Jurkat, Clone E6-1 (cell line): Measurements from ENCODE around the gene ARIH1.

Source experiments
- DNase-seq: peaks from one replicate; pipeline ENCODE4 v3.0.0-alpha.2; 2011; ENCODE audit warnings: low read depth, low spot score
- H3K4me3 ChIP-seq: 2 replicates; pipeline ENCODE4 v1.5.1; 2011; ENCODE audit warnings: mild to moderate bottlenecking, low read length, control low read depth, moderate library complexity

Gene ARIH1

DNA sequence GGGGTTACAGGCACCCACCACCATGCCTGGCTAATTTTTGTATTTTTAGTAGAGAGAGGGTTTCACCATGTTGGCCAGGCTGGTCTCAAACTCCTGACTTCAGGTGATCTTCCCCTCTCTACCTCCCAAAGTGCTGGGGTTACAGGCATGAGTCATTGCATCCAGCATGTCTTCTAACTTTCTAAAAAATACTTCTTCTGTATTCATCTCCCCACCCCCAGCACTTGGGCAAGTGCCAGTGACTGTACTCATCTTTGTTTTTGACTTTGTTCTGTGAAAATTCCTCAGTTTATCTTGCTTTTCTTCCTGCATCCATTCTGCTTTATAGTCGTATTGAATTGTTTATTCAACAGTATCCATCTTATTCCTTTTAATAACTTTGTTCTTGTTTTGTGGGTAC lies 47.6 kb downstream of the ARIH1 start:
- no peak overlapping the region for H3K4me3 ChIP-seq
- DNase-seq, result no peak

DNA sequence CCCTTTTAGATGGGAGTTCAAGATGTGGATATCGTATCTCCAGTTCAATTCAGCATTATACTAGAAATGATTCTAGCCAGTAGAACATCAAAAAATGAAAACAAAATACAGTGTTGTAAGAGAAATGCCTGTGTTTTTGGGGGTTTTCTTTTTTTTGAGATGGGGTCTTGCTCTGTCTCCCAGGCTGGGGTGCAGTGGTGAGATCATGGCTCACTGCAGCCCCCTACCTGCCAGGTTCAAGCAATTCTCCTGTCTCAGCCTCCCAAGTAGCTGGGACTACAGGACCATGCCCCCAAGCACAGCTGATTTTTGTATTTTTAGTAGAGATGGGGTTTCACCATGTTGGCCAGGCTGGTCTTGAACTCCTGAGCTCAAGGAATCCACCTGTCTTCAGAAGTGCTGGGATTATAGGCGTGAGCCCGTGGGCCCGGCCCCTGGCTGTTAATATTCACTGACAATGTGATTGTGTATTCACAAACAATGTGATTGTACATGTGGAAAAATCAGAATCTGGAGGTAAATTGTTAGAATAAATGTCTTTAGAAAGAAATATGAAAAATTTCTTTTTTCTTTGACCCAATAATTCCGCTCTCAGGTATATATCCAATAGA lies 59.0 kb downstream of the ARIH1 start:
- DNase-seq, result no peak
- H3K4me3 ChIP-seq, result no peak overlapping the region

DNA sequence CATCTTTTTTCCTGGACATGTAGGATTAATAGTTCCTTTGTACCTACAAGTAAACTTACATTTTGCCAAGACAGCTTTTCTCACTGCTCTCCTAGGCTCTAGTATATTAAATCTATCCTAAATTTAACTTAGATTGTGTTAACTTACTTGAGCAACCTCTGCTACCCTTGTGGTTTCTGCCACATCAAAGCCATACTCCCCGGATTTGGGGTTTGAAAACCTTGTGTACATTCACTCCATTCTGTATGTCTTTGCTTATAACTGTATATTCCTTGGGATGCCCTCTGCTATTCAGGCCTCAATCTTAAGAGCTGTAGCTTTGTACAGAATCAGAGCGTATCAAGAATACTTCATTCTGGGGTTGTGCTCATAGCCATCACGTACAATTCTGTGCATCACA lies 60.4 kb downstream of the ARIH1 start:
- DNase-seq, result peak; percentile 97
- no peak overlapping the region; the same call in none of the 2 replicates for H3K4me3 ChIP-seq

DNA sequence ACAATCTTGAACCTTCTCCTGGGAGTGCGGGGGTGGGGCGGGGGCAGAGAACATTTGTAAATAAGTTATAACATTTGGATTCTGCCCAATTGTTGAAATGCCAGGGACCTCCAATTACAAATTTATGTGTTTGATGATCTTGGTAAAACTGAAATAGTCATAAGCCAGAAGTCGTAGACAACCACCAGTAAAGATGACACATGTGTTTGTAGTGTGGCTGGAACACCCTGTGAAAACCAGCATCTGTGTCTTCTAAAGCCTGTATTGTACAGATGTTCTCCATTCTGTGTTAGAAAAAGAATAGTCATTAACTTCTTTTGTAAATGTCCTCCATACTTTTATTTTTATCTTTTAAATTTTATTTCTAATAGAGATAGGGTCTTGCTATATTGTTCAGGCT lies 61.8 kb downstream of the ARIH1 start:
- peak overlapping the region; percentile 24 for H3K4me3 ChIP-seq
- peak; percentile 67 for DNase-seq

DNA sequence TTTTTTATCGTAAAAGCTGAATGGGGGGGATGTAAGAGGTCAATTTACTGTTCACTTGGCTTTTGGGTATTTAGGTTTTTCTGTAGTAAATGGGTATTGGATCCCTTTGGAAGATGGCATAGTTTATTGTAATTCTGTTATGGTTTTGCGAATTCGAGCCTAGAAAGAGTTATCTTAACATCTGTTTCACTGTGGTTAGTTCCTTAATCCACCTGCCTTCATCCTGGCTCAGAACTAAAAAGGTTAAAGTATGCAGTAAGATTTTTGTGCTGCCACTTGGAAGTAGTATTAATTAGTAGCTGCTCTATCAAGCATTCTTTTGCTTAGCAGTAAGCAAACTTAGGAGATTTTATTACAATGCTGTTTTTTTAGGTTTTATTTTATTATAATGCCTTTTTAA lies 62.4 kb downstream of the ARIH1 start:
- DNase-seq, result peak; percentile 87
- H3K4me3 ChIP-seq, result peak overlapping the region; percentile 24

DNA sequence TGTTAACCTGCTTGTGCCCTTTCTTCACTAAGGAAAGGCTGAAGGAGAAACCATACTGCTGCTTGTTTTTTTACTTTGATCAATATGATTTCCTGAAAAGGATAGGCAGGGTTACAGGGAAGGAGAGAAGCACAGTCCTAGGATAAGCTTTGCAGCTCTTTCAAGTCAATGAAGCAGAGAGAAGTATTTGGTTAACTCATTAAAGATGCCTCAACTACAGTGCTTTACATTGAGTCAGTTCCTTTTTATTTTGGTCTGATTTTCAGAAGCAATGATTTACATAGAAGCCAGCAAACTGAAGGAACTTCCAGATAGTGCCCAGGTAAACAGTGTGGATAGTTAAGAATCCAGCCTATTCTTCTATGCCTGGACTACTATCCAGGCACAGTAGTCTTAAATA lies 64.8 kb downstream of the ARIH1 start:
- no peak for DNase-seq
- H3K4me3 ChIP-seq, result no peak overlapping the region

DNA sequence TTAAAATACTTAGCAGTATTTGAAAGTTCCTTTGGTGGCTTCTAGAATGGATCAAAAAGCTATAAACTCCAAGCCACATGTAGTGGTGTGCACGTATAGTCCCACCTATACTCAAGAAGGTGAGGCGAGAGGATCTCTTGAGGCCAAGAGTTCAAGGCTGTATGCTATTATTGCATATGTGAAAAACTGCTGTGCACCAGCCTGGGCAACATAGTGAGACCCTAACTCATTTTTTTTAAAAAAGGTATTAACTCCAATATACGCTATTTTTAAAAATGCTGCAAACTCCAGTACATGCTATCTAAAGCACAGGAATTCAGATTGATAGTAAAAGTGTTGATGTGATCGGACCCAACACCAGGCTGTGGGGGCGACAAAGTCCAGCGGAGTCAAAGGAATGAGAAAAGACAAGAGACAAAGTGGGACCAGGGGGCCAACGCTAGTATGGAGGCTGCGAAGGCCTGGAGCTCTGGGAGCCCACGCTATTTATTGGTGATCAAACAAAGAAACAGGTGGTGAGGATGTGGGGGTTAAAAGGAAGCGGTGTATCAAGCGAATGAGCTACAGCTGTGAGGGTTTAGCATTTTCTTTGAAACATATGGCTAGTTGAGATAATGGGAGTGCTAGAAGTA lies 66.6 kb downstream of the ARIH1 start:
- DNase-seq, result peak; percentile 37
- no peak overlapping the region for H3K4me3 ChIP-seq

DNA sequence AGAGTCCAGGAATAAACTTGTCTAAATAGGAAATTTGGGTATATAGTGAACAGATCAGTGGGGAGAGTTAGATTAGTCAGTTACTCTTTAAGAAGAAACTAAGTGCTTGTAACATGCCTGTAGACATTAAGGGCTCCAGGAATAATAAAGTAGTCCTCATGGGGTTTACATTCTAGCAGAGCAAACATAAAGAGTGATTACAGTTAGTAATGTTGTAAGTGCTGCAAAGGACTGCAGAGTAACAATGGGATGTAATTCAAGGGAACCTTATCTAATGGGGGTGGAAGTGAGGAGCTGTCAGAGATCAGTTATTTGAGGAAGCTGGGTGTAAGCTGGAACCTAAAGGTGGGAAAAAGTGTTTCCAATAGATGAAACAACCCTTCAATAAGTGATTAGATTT lies 67.5 kb downstream of the ARIH1 start:
- no peak for DNase-seq

DNA sequence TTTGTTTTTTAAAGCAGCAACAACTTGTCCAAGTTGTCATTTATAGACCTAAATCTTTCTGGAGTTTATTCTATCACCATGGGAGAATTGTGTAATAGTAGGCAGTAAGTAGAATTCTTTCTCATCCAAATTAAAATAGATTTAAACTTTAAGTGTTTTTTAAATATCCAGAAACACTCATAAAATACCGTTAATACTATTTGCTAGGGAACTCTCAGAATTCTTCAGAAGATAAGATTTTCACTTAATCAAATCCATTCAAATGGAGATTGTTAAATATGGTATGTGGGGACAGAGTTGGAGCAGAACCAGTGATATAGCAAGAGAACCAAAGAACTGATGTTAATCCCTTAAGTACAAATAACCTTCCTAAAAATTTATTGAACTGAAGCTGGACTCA lies 71.0 kb downstream of the ARIH1 start:
- DNase-seq, result no peak
- H3K4me3 ChIP-seq, result no peak overlapping the region

More for the DNA sequence above, 67.5 kb downstream of the ARIH1 start:
- H3K4me3 ChIP-seq, result no peak overlapping the region

DNA sequence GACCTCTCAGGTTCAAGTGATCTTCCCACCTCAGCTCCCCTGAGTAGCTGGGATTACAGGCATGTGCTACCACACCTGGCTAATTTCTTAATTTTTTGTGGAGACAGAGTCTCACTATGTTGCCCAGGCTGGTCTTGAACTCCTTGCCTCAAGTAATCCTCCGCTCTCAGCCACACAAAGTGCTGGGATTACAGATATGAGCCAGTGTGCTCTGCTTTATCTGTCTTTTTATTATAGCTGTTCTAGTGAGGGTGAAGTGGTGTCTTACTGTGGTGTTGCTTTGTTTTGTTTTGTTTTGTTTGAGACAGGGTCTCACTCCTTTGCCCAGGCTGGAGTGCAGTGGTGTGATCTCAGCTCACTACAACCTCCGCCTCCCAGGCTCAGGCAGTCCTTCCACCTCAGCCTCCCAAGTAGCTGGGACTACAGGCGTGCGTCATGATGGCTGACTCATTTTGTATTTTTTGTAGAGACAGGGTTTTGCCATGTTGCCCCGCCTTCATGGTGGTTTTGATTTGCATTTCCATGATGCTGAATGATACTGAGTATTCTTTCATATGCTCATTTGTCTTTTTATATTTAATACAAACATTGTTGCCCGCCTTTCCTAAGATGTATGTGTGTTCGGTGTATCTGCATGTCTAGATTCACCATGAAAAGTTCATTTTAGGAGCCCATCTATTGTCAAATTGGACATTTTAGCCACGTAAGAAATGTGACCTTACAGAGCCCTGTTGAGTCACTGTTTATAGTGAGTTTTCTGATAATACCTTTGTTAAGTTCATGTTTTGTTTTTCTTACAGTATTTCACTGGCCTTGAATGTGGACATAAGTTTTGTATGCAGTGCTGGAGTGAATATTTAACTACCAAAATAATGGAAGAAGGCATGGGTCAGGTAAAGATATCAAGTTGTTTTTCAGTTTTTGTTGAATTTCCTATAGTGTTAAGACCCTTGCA lies 80.6 kb downstream of the ARIH1 start:
- DNase-seq, result no peak
- no peak overlapping the region for H3K4me3 ChIP-seq

DNA sequence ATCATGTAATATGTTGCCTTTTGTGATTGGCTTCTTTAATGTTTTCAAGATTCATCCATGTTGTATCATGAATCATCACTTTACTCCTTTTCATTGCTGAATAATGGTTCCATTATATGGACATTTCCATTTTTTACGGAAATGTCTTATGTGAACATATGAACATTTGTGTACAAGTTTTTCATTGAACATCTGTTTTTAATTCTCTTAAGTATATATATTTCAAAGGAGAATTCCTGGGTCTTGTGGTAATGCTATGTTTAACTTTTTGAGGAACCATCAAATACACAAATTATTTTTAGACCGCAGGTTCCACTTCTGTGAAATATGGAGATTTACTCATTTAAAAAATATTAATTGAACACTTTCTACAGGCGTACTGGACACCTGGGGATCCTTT lies 85.7 kb downstream of the ARIH1 start:
- no peak for DNase-seq
- H3K4me3 ChIP-seq, result no peak overlapping the region

DNA sequence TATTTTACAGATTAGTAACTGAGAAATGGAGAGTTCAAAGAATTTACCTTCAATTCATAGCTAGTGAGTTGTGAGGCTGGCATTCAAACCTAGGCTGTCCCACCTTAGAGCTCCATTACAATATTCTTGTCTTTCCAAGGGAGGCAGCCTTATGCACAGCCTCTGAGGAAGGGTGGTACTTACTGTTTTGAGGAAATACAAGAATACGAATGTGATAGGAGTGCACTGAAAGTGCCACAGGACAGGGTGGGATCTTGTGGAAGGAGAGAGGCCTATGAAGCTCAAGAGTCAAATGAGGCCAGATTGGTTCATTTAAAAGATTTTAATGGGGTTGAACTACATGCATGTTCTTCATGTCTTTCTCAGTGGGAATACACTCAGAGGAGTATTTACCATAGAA lies 86.3 kb downstream of the ARIH1 start:
- no peak for DNase-seq
- no peak overlapping the region for H3K4me3 ChIP-seq

DNA sequence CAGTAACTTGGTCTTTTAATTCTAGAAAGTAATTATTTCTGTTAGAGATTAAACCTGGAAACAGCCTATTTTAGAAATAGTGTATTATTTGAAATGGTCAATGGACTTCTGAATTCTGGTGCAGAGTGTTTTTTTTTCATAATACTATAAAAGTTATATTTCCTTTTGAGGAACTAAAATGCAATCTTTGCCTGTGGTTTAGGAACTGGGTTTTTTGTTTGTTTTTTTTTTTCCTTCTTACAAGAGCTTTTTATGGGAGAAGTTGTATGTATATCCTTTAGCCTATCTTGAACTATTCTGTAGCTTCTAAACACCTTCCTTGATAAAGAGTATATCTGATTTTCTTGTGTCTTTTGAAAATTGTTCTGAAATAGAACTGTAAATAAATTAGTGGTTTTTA lies 88.3 kb downstream of the ARIH1 start:
- no peak overlapping the region for H3K4me3 ChIP-seq
- no peak for DNase-seq

DNA sequence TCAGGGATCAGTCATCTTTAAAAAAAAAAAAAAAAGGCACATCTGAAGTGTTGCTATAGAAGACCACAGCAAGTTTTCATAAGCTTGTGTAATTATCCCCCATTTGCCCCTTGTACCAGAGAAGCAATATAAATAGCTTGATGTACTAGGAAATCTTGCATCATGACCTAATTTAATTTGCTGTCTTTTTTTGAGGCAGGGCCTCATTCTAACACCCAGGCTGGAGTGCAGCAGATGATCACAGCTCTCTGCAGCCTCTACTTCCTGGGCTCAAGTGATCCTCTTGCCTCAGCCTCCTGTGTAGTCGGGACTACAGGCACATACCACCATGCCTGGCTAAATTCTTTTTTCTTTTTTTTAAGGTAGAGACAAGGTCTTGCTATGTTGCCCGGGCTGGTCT lies 88.7 kb downstream of the ARIH1 start:
- H3K4me3 ChIP-seq, result no peak overlapping the region
- no peak for DNase-seq

DNA sequence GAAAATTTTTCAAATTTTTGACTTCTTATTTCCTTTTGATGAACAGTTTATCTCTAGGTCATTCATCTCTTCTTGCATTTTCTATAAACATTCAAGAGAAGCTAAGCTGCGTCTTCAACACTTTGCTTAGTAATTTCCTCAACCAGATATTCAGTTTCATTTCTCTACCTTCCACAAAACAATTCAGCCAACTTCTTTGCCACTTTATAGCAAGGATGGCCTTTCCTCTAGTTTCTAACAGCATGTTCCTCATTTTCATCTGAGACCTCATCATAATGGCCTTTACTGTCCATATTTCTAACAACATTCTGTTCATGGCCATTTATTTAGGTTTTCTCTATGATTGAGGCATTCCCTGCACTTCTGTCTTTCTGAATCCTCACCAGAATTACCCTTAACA lies 90.0 kb downstream of the ARIH1 start:
- DNase-seq, result no peak
- no peak overlapping the region for H3K4me3 ChIP-seq

DNA sequence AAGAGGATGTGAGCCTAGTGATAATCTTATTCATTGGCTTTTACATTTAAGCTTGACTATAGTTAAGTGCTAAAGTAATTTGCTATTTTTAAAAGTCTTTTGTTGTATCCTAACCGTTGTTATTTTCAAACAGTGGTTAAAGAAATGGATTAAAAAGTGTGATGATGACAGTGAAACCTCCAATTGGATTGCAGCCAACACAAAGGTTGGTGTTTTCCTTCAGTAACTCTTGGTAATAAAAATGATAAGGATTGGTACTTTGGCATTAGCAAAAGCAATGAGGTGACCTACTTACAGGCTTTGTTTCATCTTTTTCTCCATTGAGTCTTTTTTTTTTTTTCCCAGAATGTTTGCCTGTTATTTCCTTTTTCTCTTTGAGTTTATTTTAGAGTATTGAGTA lies 92.8 kb downstream of the ARIH1 start:
- DNase-seq, result no peak
- H3K4me3 ChIP-seq, result no peak overlapping the region

DNA sequence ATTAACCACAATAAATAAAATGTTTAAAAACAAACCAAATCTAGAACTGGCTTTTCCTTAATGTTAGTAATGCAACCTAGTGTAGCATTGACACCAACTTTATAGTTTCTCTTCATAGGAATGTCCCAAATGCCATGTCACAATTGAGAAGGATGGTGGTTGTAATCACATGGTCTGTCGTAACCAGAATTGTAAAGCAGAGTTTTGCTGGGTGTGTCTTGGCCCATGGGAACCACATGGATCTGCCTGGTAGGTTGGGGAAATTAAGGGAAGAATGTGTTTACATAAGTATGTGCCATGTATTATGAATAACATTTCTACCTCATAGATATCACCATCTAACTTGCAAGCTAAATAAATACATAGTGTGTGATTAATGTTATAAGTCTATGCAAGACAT lies 95.9 kb downstream of the ARIH1 start:
- no peak for DNase-seq
- H3K4me3 ChIP-seq, result no peak overlapping the region

DNA sequence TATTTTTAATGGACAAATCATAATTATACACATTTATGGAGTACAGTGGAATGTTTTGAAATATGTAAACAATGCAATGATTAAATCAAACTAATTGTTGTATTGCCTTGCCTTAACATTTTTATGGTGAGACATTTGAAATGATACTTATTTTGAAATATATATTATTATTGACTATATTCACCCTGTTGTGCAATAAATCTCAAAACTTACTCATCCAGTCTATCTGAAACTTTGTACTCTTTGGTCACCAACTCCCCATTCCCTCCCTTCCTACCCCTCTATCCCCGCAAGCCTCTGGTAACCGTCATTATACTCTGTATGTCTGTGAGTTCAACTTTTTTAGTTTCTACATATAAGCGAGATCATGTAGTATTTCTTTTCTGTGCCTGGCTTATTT lies 105.7 kb downstream of the ARIH1 start:
- DNase-seq, result no peak
- no peak overlapping the region for H3K4me3 ChIP-seq

DNA sequence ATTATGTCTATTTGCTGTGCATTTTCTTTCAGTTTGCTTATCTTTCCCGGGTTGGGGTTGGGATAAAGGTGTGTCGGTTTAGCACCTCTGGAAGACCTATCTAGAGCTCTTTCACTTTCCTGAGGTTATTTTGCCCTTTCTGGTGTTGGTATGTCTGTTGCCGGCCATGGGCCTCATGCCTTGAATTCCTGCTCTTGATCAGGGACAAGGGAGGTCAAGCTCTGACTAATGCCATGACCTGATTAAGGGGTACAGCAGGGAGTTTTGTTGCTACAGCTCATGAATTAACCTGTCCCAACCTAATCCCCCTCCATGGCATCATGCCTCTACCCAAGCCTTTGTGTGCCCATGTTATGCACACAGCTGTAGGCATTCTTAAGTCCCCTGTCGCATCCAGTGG lies 109.9 kb downstream of the ARIH1 start:
- H3K4me3 ChIP-seq, result no peak overlapping the region
- no peak for DNase-seq

DNA sequence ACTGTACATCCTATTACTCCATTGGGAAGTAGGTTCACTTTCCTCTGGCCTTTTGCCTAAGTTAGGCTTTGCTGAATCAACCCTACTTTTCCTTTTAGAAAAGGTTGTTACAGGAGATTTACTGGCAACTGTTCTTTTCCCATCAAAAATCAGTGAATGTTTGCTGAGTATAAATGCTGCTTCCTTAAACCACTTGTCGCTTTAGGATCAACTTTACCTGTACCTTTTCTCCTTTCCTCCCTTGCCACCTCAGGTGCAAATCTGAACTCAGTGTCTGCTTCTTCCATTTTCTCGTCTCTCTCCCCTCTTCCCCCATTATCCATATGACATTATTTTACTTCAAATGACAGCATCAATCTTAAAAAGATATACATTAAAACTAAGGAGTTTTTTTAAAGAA lies 110.9 kb downstream of the ARIH1 start:
- no peak for DNase-seq

More for the DNA sequence above, 110.9 kb downstream of the ARIH1 start:
- H3K4me3 ChIP-seq, result no peak overlapping the region
